ENCODE results near the gene SCO2. TPM values are rescaled to one million over a fixed set of nuclear protein-coding genes. Genes with fewer than 3 reads are reported as not detected.

SCO2 gene
- total RNA-seq, 2 donors from 2014 or later: 2.8 to 9.9 TPM

DNA sequence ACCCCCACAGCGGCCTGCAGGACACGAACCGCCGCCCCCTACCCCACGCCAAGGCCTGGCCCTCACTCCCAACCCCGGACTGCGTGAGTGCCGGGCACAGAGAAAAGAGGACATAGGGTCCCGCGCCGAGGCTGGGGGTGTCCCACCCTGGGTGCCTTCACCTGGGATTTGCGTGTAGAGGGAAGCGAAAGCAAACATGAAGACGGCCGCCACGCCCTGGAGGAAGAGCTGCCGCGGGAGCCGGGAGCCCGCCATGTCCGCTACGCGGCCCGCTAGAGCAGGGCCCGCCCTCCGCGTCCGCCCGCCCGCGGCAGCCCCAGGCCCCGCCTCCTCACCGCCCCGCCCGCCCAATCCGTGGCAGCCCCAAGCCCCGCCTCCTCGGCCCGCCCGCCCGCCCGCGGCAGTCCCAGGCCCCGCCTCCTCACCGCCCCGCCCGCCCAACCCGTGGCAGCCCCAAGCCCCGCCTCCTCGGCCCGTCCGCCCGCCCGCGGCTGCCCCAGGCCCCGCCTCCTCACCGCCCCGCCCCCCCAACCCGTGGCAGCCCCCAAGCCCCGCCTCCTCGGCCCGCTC, 17.9 kb downstream of the SCO2 start, which contains the start of gene LMF2:
Gene LMF2, minus strand, starts transcription at position 282 of the 570 bp plus-strand sequence. Its CDS starts 27 bp downstream, at position 255.
- ATAC-seq (replicated peaks): peak; percentile 84
- Mint-ChIP-seq H3K4me3 (peak within 1 kb of the TSS; percentile 99), H3K36me3 (ENCODE audit: low read depth) (peaks cover 44% of the 10 kb centered on the region), H3K4me1 (peaks cover 14% of the 10 kb centered on the region), H3K27me3 (no peaks in the 10 kb centered on the region), H3K9me3 (no peaks in the 10 kb centered on the region), H3K27ac (peak within 1 kb of the TSS; percentile 94)

DNA sequence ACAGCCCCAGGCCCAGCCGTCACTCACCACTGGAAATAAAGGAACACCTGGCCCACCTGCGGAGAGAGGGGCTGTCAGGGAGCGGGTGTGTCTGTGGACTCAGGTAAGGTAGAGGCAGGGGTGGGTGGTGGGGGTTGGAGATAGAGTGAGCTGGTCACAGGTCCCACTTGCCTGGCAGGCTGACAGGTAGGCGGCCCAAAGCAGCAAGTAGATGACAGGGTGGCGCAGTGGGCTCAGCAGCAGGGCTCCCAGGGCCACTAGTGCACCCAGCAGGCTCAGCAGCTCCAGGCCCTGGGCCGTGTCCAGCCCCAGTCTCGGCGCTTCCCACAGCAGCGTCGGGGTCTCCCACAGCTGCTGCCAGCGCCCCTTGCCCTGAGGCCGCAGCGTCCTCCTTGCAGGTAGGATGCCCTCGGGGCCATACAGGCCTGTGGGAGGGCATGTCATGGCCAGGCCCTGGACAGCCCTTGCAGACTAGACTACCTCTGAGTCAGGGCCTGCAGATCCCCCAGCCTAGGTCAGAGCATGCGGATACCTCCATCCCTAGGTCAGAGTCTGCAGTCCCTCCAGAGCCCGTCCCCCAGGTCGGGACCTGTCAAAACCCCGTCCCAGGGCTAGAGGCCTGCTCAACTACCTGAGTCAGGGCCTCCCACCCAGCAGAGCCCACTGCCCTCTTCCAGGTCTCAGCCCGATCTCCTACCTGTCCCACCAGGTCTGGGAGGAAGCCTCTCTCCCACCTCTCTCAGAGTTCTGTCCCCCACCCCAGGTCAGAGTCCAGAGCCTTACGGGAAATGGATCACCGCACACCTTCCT, 18.6 kb downstream of the SCO2 start:
- Mint-ChIP-seq H3K27me3 (no peaks in the 10 kb centered on the region), H3K9me3 (no peaks in the 10 kb centered on the region), H3K27ac (peak overlapping the region; percentile 87), H3K36me3 (ENCODE audit: low read depth) (peaks cover 37% of the 10 kb centered on the region), H3K4me3 (peak overlapping the region; percentile 91), H3K4me1 (peaks cover 11% of the 10 kb centered on the region)
- ATAC-seq (replicated peaks): no peak

DNA sequence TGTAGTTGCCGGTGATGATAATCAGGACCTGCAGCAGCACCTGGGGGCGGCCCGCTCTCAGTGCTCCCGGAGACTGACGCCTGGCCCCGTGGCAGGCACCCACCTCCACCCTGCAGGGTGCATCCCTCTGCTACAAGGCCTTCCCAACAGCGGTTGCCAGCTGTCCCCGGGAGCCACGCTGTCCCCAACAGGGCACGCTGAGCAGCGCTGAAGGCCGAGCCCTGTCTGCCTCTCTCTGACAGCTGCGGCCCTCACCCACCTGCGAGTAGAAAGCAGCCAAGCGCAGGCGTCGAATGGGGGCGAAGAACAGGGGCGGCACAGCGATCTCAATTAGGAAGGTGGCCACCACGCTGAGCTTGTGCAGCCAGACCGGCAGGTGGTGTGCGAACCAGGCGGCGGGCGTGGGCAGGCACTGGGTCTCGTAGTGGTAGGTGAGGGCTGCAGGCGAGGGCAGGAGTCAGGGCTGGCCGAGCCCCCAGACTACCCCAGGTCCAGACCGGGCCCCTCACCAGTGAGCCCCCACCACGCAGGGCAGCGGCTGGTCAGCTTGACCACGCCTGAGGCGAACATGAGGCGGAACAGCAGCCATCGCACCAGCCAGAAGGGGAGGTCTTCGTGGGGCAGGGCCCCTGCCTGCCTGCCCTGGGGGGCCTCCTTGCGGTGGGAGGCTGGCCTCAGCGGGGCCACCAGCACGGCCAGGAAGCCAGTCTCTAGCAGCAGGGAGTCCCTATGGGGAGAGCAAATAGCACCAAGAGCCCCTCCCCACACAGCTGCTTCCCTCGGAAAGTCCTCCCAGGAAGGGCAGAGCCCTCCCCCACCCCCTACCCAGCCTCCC, 19.4 kb downstream of the SCO2 start:
- H3K27me3 Mint-ChIP-seq: no peaks in the 10 kb centered on the region
- ATAC-seq (replicated peaks): no peak
- peak overlapping the region; percentile 91 for H3K4me3 Mint-ChIP-seq
- peaks cover 11% of the 10 kb centered on the region for H3K4me1 Mint-ChIP-seq
- H3K9me3 Mint-ChIP-seq: no peaks in the 10 kb centered on the region
- H3K27ac Mint-ChIP-seq: no peak overlapping the region
- H3K36me3 Mint-ChIP-seq (ENCODE audit: low read depth): peaks cover 31% of the 10 kb centered on the region

DNA sequence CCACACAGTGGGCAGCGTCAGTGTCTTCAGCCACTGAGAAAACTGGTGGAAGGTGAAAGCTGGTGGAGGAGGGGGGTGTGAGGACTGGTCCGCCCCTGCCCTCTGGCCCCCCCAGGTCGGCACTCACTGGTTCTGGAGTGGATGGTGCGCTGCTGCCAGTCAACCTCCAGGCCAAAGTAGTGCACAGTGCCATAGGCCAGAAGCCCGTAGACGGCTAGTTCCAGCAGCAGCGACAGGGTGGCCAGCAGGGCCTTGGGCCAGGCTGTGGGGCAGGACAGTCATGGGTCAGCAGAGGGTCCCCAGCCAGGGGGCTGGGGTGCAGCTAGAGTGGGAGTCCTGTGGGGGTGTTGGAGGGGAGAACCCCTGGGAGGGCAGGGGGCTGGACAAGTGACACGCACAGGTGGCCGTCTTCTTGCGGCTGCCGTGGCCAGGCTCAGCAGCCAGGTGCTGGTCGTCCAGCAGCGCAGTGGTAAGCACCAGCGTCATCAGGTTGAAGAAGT, 20.1 kb downstream of the SCO2 start:
- ATAC-seq (replicated peaks): no peak
- Mint-ChIP-seq H3K27ac (no peak overlapping the region), H3K4me3 (peak overlapping the region; percentile 91)

DNA sequence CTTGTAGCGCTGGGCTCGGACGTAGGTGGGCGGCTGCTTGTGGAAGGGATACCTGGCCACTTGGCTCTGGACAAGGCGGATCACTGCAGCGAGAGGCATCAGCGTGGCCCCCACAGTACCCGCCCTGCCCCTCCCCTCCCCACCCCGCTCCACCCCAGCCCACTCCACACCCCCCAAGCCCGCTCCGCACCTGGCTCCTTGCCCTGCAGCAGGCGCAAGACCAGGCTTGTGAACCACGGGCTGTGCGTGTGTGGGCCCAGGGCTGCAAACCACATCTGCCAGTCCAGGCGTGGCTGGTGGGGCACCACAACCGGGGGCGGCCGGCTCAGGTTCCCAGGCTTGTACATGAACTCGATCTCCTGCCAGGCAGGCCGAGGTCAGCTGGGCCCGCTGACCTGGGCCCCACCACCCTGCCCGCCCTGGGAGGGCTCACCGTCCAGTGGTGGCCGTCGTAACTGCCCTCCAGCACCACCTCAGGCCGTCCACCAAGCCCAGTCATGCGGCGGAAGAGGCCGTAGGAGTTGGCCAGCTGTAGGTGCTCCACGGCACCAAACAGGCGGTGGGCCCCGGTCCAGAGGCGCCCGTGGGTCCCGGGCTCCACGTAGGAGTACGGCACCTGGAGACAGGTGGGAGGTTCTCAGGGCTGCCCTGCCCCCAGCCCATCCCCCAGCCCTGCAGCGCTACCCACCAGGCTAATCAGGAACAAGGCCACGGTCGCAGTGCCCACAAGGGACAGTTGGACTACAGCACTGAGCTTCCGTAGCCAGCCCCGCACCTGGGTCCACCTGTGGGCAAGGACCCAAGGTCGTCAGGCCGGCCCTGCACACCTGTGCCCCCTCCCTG, 20.8 kb downstream of the SCO2 start:
- Mint-ChIP-seq H3K4me1 (peaks cover 9% of the 10 kb centered on the region), H3K27me3 (no peaks in the 10 kb centered on the region), H3K4me3 (no peak overlapping the region), H3K27ac (no peak overlapping the region), H3K36me3 (ENCODE audit: low read depth) (peaks cover 29% of the 10 kb centered on the region), H3K9me3 (no peaks in the 10 kb centered on the region)
- no peak for ATAC-seq (replicated peaks)

More for the DNA sequence above, 20.1 kb downstream of the SCO2 start:
- Mint-ChIP-seq H3K9me3 (no peaks in the 10 kb centered on the region), H3K4me1 (peaks cover 11% of the 10 kb centered on the region), H3K36me3 (ENCODE audit: low read depth) (peaks cover 31% of the 10 kb centered on the region), H3K27me3 (no peaks in the 10 kb centered on the region)

DNA sequence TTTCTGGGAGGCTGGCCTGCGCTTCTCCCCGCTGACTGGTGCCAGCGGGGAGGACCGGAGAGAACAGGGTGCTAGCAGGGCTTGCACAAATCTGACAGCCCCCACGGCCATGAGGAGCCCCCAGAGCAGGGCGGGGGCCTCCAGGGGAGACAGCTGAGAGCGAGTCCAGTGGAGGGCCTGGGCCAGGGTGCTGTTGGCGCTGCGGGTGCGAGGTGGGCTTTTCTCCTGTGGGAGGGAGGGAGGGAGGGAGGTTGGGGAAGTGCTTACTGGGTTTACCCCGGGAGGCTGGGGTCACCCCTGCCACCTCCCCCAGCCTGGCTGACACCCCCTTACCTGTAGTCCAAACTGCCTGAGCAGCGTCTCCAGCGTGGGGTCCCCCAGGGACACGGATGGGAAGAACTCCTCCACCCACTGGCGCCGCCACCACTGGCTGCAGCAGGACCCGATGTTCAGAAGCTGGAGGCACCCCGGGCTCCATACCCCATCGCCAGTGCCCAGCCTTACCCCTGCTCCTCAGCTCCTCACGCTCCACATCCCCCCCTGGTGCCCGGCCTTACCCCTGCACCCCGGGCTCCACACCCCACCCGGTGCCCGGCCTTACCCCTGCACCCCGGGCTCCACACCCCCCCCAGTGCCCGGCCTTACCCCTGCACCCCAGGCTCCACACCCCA, 21.8 kb downstream of the SCO2 start:
- peaks cover 20% of the 10 kb centered on the region for H3K36me3 Mint-ChIP-seq (ENCODE audit: low read depth)
- no peaks in the 10 kb centered on the region for H3K9me3 Mint-ChIP-seq
- H3K27me3 Mint-ChIP-seq: no peaks in the 10 kb centered on the region
- no peak for ATAC-seq (replicated peaks)
- no peak overlapping the region for H3K27ac Mint-ChIP-seq
- no peak overlapping the region for H3K4me3 Mint-ChIP-seq
- H3K4me1 Mint-ChIP-seq: no peaks in the 10 kb centered on the region

DNA sequence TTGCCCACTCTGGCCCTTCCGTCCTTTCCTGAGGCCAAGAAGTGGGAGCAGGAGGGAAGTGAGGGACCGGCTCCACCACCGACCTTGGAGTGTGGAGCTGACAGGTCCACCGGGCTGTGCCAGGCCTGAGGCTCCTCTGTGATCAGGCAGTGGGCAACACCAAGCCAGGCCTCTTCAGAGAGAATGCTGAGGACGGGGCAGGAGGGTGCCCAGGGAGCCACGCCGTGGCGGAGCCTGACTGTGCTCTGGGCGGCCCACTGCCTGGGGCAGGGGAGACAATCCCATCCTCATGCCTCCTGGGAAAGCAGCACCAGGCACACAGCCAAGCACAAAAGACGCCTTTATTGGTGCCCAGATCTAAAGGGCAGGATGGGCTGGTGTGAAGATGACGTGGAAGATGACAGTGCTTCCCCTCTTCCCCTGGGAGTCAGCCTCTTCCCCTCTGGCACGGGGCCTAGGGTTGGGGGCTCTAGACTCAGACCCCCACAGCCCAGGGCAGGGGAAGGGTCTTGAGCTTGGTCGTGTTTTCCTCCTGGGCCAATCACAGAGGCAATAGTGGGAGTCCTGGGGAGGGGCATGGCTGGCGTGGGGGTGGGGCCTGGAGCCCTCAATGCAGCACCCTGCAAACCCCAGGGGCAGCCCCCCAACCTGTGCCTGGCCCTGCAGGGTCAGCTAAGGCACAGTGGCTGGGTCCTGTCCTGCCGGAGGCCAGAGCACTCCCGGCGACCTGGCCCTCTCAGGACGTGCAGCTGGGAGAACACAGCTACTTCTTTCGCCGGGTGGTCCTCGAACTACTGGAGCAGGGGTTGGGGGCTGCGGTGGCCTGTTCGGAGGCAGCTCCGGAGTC, 22.5 kb downstream of the SCO2 start:
- no peaks in the 10 kb centered on the region for H3K4me1 Mint-ChIP-seq
- no peaks in the 10 kb centered on the region for H3K27me3 Mint-ChIP-seq
- H3K4me3 Mint-ChIP-seq: no peak overlapping the region
- no peak overlapping the region for H3K27ac Mint-ChIP-seq
- H3K36me3 Mint-ChIP-seq (ENCODE audit: low read depth): peaks cover 13% of the 10 kb centered on the region
- ATAC-seq (replicated peaks): no peak
- H3K9me3 Mint-ChIP-seq: no peaks in the 10 kb centered on the region

DNA sequence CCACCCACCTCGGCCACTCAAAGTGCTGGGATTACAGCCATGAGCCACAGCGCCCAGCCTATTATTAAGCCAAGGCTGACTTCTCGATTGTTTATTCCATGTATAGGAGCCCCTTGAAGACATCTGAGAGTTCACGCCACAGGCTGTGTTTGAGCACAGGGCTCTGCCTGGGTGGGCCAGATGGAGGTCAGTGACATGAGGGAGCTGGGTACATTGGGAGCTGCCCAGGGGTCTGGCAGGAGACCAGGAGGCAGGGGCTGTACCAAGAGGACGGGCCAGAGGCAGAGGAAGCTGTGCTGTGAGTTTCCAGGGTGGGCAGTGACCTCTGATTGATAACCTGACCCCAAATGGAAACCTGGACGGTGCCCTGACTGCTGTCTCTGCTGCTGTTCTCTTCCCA, 23.3 kb downstream of the SCO2 start:
- no peaks in the 10 kb centered on the region for H3K4me1 Mint-ChIP-seq
- H3K9me3 Mint-ChIP-seq: no peaks in the 10 kb centered on the region
- no peaks in the 10 kb centered on the region for H3K27me3 Mint-ChIP-seq
- peaks cover 9% of the 10 kb centered on the region for H3K36me3 Mint-ChIP-seq (ENCODE audit: low read depth)
- no peak for ATAC-seq (replicated peaks)
- no peak overlapping the region for H3K4me3 Mint-ChIP-seq
- no peak overlapping the region for H3K27ac Mint-ChIP-seq

DNA sequence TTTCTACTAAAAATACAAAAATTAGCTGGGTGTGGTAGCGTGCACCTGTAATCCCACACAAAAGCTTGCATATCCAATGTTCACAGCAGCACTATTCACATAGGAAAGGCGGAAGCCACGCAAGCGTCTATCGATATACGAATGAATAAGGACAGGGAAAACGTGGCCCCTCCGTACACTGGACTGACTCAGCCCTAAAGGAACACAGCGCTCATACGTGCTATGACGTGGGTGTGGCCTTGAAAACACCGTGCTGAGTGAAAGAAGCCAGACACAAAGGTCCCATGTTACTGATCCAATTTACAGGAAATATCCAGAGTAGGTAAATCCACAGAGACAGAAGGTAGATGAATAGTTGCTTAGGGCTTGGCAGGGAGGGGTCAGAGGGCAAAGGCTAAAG, 24.9 kb downstream of the SCO2 start:
- Mint-ChIP-seq H3K9me3 (no peaks in the 10 kb centered on the region), H3K4me1 (no peaks in the 10 kb centered on the region), H3K27me3 (no peaks in the 10 kb centered on the region), H3K4me3 (no peak overlapping the region), H3K27ac (no peak overlapping the region), H3K36me3 (ENCODE audit: low read depth) (peaks cover 4% of the 10 kb centered on the region)
- no peak for ATAC-seq (replicated peaks)

DNA sequence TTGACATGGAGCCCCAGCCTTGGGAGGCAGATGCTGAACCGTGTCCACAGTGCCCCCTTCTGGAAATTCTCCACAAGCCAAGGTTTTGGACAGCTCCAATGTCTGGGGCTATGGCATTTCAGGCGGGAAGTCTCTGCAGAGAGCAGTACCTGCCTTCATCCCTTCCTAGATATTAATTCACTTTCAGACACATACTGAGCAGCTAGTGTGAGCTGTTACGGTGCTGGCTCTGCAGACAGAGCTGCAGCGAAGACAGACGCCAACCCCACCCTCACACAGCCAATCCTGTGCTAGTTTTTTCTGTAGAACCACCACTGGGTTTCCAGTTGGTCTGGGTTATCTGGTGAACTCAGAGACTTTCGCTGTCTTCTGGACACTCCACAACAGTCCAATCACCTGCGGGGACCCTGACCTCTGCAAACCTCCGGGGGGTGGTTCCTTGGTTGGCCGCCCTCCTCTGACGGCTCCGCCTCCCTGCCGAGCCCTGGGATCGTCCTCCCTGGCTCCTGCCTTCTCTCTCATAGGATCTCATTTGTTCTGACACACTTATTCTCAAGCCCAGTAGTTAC, 27.0 kb downstream of the SCO2 start:
- peak; percentile 93 for ATAC-seq (replicated peaks)

DNA sequence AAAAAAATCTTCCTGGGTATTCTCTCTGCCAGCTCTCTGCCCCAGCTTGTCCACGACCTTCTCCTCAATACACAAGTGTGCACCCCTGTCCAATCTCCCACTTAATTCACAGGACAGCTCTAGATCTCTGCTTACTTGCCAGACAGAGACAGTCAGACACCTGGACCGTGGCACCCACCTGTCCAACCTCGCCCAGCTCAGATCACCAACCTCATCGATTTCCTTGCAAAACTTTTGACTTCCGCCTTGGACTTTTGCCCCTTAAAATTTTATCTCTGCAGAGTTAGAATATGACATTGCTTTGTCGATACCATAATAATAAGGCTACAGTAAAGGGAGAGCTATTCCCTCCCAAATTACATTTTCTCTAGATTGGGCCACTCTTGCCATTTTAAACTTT, 28.3 kb downstream of the SCO2 start:
- no peaks in the 10 kb centered on the region for H3K9me3 Mint-ChIP-seq
- no peaks in the 10 kb centered on the region for H3K4me1 Mint-ChIP-seq
- ATAC-seq (replicated peaks): no peak
- no peak overlapping the region for H3K27ac Mint-ChIP-seq
- no peak overlapping the region for H3K4me3 Mint-ChIP-seq
- H3K27me3 Mint-ChIP-seq: no peaks in the 10 kb centered on the region
- H3K36me3 Mint-ChIP-seq (ENCODE audit: low read depth): no peaks in the 10 kb centered on the region

More for the DNA sequence above, 27.0 kb downstream of the SCO2 start:
- Mint-ChIP-seq H3K36me3 (ENCODE audit: low read depth) (no peaks in the 10 kb centered on the region), H3K4me1 (no peaks in the 10 kb centered on the region), H3K27ac (no peak overlapping the region), H3K27me3 (no peaks in the 10 kb centered on the region), H3K9me3 (no peaks in the 10 kb centered on the region), H3K4me3 (no peak overlapping the region)

DNA sequence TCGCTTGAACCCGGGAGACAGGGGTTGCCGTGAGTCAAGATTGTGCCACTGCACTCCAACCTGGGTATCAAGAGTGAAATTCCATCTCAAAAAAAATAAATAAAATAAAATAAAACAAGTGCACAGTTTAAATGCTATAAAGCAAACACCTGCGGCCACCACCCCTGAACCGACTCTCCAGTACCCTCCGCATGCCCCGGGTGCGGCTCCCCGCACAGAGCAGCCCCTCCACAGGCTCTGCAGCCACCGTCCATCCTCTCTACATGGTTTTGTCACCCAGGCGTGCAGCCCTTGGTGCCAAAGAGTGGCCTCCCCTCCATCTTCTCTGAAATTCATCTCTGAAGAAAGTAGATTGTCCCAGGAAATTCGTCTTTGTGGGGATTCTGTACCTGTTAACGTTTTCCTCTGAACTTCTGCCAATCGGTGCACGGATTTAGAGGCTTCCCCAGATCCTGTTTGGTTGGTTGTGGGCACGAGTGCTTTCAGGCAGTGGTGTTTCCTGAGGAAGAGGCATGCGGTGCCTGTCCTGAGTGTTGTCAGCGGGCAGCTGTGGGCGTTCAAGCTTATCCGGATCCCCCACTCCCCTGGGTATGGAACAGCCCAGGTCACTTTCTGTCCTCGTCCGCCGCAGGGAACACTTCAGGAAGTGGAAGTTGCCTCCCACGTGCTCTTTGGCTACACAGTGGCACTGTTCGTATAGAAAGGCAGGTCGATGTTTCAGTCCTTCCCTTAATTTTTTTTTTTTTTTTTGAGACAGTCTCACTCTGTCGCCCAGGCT, 34.7 kb downstream of the SCO2 start:
- no peaks in the 10 kb centered on the region for H3K36me3 Mint-ChIP-seq (ENCODE audit: low read depth)
- no peaks in the 10 kb centered on the region for H3K27me3 Mint-ChIP-seq
- peak overlapping the region; percentile 43 for H3K27ac Mint-ChIP-seq
- peak; percentile 67 for ATAC-seq (replicated peaks)
- peak overlapping the region; percentile 50 for H3K4me3 Mint-ChIP-seq
- H3K4me1 Mint-ChIP-seq: peaks cover 5% of the 10 kb centered on the region
- no peaks in the 10 kb centered on the region for H3K9me3 Mint-ChIP-seq

Data from activated T-helper 17 cell treated with anti-CD3 and anti-CD28 coated beads, Interleukin-2, amount 50 U/mL, for 72 hours (primary cell).